Panc1 (cell line): ENCODE measurements around the gene RNF115. TPM values are rescaled to one million over a fixed set of nuclear protein-coding genes. Genes with fewer than 3 reads are reported as not detected.

Source experiments
- ATAC-seq: fragments of 200-7000 bp; cut with Tn5 transposase; 2 replicates; pipeline ENCODE4 v1.9.1; 2020; ENCODE audit warnings: mild to moderate bottlenecking, moderate library complexity
- BruUV-seq: library from RNA; stranded (reverse); fragments of 400-500 nt; replicated peaks from 2 replicates; lab custom pipeline; 2021; lab: Mats Ljungman, UMichigan
- CTCF ChIA-PET: fragments of 300-600 bp; sonication (Branson Sonifier 250); formaldehyde crosslinking; loops from one replicate; lab custom pipeline; 2022; ENCODE audit warnings: antibody characterized with exemption; lab: Charles Lee
- POLR2A ChIA-PET: fragments of 300-600 bp; sonication (Branson Sonifier 250); formaldehyde crosslinking; loops from one replicate; lab custom pipeline; 2022; ENCODE audit warnings: antibody characterized with exemption; lab: Charles Lee
- DNase-seq: peaks from one replicate; pipeline ENCODE4 v3.0.0-alpha.2; 2010; ENCODE audit warnings: low read depth, low spot score
- H3K27ac ChIP-seq: 2 replicates; pipeline ENCODE4 v1.5.1; 2011; ENCODE audit warnings: mild to moderate bottlenecking, low read length, inconsistent platforms
- H3K27me3 ChIP-seq: fragments of 200-500 bp; sonication (Bioruptor generic); 2 replicates; pipeline ENCODE4 v1.6.0; 2014; ENCODE audit warnings: low read length, inconsistent platforms; ENCODE audit not compliant: control insufficient read depth, insufficient read depth
- H3K36me3 ChIP-seq: fragments of 200-500 bp; sonication (Bioruptor generic); 2 replicates; pipeline ENCODE4 v1.5.1; 2014; ENCODE audit warnings: inconsistent platforms, mild to moderate bottlenecking, low read length, moderate library complexity; ENCODE audit not compliant: control insufficient read depth, insufficient read depth
- H3K4me1 ChIP-seq: 2 replicates; pipeline ENCODE4 v1.5.1; 2011; ENCODE audit warnings: inconsistent platforms, mild to moderate bottlenecking, low read length, moderate library complexity; ENCODE audit not compliant: control insufficient read depth, insufficient read depth
- H3K4me3 ChIP-seq, 2 experiments: 2 replicates each; pipeline ENCODE4 v1.5.1; 2011 to 2012; ENCODE audit warnings: low read depth in 2 of 2, low read length in 2 of 2, mild to moderate bottlenecking in 2 of 2, inconsistent platforms in 1 of 2, moderate library complexity in 1 of 2
- H3K9me3 ChIP-seq: fragments of 200-500 bp; sonication (Bioruptor generic); 2 replicates; pipeline ENCODE4 v1.5.1; 2014; ENCODE audit warnings: low read depth, mild to moderate bottlenecking, inconsistent platforms, low read length, moderate library complexity; ENCODE audit not compliant: control insufficient read depth, insufficient read depth
- CTCF ChIP-seq: fragments of 450-650 bp; IDR thresholded peaks from 2 replicates; pipeline ENCODE4 v1.5.1; 2017; ENCODE audit warnings: mild to moderate bottlenecking
- POLR2AphosphoS5 ChIP-seq: IDR thresholded peaks from 2 replicates; pipeline ENCODE4 v1.6.1; 2012; ENCODE audit warnings: mild to moderate bottlenecking, low read depth, low read length, moderate library complexity
- REST ChIP-seq, 2 experiments: IDR thresholded peaks; 2 replicates each; pipeline ENCODE4 v1.6.1; 2011 to 2012; ENCODE audit warnings: low read depth in 2 of 2, control low read depth in 1 of 2, low read length in 1 of 2, mild to moderate bottlenecking in 1 of 2, moderate library complexity in 1 of 2; ENCODE audit not compliant: insufficient read depth in 1 of 2
- SIN3A ChIP-seq: IDR thresholded peaks from 2 replicates; pipeline ENCODE4 v1.6.1; 2012; ENCODE audit warnings: low read depth, mild to moderate bottlenecking, low read length, moderate library complexity, borderline replicate concordance; ENCODE audit not compliant: insufficient read depth
- TCF7L2 ChIP-seq: IDR thresholded peaks from 2 replicates; pipeline ENCODE4 v1.6.1; 2011; ENCODE audit warnings: mild to moderate bottlenecking, low read depth, low read length, inconsistent platforms
- in situ Hi-C: cut with HindIII; loops from 2 replicates; pipeline ENCODE4 v1.10.0; 2016; ENCODE audit warnings: low sequenced_read_pairs, low pct_unique_long_range_greater_than_20kb
- intact Hi-C: fragments of 100-400 bp; cut with micrococcal nuclease; formaldehyde crosslinking; loops from one replicate; pipeline ENCODE4 v1.10.0; 2022; ENCODE audit not compliant: unreplicated experiment
- total RNA-seq: library from RNA; stranded (reverse); gene quantifications from one replicate; pipeline ENCODE4 v1.2.1, GENCODE V29; 2021; ENCODE audit not compliant: unreplicated experiment

RNF115 gene
- total RNA-seq, 1 experiment from 2014 or later = 14.5 TPM

- ATAC-seq (no peak), DNase-seq (no peak)
- Histone ChIP-seq H3K27me3 (no peaks in the 10 kb centered on the region), H3K9me3 (no peaks in the 10 kb centered on the region), H3K27ac (no peak overlapping the region), H3K4me3 (no peak overlapping the region), H3K36me3 (no peaks in the 10 kb centered on the region), H3K4me1 (no peaks in the 10 kb centered on the region)
- ChIA-PET POLR2A (no interaction called here), CTCF (no interaction called here)
- in situ Hi-C loops (no loop called here), intact Hi-C loops (no loop called here)
- TF ChIP-seq POLR2AphosphoS5 = no peak
- no peak for TF ChIP-seq SIN3A
- no peak for TF ChIP-seq TCF7L2
- no peak for TF ChIP-seq REST (IDR thresholded peaks at IDR 0.05; ENCODE audit: insufficient read depth in 1 of 2, low read depth in 2 of 2, low read length in 1 of 2)
- TF ChIP-seq CTCF = no peak
- no TSS peak for BruUV-seq
These were observed 87.7 kb downstream of the RNF115 start for GRCh38 chr1:145736191-145736590.

GRCh38 chr1:145730900-145731299, 93.0 kb downstream of the RNF115 start:
- intact Hi-C loops (no loop called here), in situ Hi-C loops (no loop called here)
- H3K36me3 ChIP-seq = no peaks in the 10 kb centered on the region
- ChIA-PET CTCF (no interaction called here), POLR2A (no interaction called here)
- no peak for DNase-seq
- ATAC-seq = no peak
- no peak for TF ChIP-seq REST (IDR thresholded peaks at IDR 0.05; ENCODE audit: insufficient read depth in 1 of 2, low read depth in 2 of 2, low read length in 1 of 2)
- TF ChIP-seq CTCF = peak; percentile 19
- no peak overlapping the region for H3K27ac ChIP-seq
- H3K4me3 ChIP-seq = no peak overlapping the region
- H3K4me1 ChIP-seq = no peaks in the 10 kb centered on the region
- no peaks in the 10 kb centered on the region for H3K9me3 ChIP-seq
- no TSS peak for BruUV-seq
- no peaks in the 10 kb centered on the region for H3K27me3 ChIP-seq
